Measurements from ENCODE around the gene HYAL3.
"Not testable (repeated sequence)": the region's sequence is repeated elsewhere in the genome, so short reads cannot be mapped to it uniquely, and the experiment has no call there.

Gene HYAL3

GRCh38 chr3:50312041-50312440, 12.8 kb upstream of the HYAL3 start:
- not testable (repeated sequence) for DNase-seq

DNA sequence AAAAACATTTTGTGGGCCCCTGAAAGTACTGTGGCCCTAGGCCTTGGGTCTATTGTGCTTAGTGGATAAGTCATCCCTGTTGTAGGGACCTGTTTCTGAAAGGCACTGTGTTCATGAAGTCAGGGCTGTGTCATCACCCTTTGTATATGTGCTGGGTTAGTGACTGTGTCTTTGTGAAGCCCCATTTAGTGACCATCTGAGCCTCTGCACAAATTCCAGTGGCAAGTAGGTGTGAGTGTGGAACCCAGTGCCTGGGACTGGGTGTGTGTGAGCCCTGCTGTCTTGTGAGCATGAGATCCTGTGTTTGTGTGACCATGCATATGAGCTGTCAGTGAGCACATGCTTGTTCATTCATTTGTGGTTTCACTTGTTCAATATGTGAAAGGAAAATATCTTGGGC, 5.4 kb upstream of the HYAL3 start:
- DNase-seq = no peak

DNA sequence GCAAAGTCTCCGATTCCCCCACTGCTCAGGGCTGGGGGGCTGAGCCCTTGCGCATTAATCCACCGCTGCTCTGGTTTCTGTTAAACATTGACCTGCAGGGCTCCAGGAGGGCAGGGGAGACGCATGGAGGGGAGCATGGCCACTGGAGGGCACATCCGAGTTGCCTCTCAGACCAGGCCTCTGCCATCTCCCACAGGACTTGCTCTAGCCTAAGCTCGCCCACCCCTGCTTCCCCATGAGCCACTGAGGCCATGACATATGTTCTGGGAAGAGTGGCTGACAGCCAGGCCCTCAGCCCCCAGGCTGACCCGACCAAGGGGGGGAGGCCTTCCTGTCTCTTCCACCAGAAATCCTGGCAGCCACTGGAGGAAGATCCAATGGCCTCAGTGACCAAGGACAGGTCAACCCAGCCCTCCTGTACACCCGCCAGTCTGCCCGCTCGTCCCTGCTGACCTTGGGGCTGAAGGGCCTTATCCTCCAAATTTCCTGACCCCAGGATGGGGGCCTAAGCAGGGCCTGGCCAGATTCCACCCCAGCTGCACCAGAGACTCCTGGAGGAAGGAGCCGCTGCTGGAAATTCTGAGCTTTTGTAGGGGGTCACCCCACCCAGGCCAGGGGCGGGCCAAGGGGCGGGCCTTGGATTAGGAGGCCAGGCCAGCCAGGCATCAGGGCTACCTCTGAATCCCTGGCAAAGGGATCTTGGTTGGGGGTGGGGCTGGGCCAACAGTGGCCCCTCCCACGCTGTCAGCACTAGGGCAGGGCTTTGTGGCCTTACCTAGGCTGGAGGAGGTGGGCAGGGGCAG, 4.0 kb upstream of the HYAL3 start, which contains the start of gene HYAL1:
Gene HYAL1 (minus strand): TSS at position 562 of the 803 bp plus-strand sequence. CDS start 618 bp downstream, outside the sequence.
- no peak for DNase-seq

GRCh38 chr3:50302095-50303012, 3.1 kb upstream of the HYAL3 start:
- no peak for DNase-seq

DNA sequence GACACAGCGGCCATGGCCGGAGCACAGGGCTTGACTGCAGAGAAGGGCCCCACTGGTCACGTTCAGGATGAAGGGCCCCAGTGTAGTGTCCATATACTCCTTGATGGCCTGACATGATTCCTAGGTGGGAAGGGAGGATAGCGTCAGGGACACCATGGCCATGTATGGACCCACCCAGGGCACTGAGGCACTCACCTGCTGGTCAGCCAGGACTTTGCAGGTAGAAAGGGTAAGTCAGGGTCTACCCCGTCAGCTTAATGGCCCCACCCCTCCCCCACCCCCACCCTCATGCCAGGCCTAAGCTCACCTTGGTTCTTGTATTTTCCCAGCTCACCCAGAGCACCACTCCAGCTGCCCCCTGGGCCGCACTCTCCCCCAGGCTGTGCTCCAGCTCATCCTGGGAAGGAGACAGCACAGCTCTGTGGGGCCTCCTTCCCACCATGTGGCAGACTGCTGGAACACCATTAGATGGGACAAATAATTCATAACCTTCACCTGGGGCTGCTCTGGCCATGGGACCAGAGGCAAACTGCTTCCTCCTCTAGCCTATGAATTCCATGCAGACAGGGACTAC, 1.6 kb upstream of the HYAL3 start:
- DNase-seq = no peak

- DNase-seq = no peak
Measured at GRCh38 chr3:50299929-50300680, 900 bp upstream of the HYAL3 start.

- DNase-seq = no peak
Measured at GRCh38 chr3:50299638-50299928, 378 bp upstream of the HYAL3 start.

DNA sequence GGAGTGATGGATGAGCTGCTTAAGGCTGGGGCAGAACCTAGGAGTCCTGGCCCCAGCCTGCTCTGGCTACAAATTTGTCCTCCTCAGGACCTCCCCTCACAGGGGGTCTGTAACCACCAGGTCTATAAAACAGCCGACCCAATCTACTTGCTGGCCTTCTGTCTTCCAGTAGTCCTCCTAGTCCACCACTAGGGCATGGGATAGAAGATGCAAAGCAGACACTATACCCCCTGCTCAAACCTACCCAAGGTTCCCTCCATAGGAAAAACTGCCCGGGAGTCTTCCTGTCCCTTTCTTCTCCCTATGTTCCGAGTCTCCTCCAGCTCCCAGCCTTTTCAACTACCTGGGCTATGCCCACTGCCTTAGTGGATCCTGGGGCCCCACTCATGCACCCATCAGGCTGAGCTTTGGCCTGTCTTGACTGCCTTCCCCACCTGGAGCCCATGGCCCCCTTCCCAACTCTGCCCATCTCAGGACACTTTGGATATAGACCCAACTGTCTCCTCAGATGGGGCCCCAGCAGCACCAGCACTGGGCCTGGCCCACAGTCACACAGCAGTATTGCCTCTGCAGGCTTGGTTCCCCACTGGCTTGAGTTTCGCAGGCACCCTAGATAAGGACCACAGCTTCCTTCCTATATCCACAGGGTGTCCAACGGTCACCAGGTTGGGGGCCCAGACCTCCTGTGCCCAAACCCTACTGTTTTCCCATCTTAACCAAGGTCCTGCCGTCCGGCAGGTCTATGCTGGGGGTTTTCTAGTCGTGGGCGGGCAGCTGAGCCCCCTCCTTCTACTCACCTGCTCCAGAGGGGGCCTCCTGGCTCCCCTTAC, 1.1 kb downstream of the HYAL3 start:
- no peak for DNase-seq

DNA sequence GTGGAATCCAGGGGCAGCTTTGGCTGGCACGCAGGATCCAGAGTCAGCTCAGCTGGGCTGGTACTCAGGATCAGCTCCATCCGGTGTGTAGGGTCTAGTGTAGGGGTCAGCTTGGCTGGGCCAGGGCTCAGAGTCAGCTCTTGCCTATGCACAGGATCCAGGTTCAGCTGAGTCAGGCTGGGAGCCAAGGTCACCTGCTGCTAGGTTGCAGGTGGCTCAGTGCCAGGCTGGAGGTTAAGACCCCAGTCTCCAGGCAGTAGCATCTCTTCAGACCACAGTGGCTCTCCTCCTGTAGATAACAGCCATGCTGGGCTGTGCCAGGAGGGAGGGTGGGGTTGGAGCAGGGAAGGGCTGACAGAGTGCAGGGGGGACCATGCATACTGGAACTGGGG, 1.8 kb downstream of the HYAL3 start:
- DNase-seq = no peak

- no peak for DNase-seq
Measured at GRCh38 chr3:50296721-50297383, 2.4 kb downstream of the HYAL3 start.

GRCh38 chr3:50295553-50296431, 3.4 kb downstream of the HYAL3 start:
- DNase-seq = no peak

DNA sequence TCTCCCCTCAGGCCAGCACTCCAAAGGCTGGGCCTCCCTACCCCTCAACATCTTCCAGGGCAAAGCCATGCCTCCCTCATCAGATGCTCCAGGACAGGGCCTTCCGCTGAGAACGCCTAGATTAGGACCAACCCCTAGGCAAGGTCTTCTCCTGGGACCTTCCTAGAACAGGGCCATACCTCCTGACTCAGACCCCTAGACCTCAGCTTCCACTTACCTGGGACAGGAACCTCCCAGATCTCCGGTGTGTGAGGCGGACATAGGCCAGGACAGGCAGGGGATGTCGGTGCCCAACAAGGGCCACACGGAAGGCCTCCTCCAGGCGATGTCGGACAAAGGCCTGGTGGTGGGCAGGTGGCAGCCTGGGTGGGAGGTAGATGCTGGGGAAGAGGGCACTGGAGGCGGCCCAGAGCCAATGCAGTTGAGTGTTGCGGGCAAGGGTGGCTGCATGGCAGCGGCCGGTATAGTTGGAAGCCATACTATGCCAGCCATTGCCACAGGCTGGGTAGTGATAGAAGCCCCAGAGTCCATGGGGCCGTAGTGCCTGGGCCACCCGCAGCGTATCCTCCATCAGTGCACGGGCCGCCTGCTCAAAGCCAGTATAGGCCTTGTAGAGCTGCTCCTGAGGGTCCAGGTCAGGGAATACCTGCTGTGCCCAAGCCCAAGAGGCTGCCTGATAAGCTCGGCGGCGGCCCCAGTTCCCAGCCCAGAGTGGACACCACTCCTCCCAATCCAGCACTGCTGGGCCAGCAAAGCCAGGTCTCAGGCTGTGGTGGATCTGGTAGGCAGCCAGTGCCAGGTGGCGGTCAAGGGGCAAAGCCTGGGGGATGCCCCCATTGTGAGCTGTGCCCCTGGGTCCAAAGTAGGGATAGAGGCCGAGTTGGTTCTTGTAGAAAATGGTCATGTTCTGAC, 4.5 kb downstream of the HYAL3 start:
- DNase-seq = no peak

GRCh38 chr3:50294089-50294488, 5.1 kb downstream of the HYAL3 start:
- DNase-seq = no peak

DNA sequence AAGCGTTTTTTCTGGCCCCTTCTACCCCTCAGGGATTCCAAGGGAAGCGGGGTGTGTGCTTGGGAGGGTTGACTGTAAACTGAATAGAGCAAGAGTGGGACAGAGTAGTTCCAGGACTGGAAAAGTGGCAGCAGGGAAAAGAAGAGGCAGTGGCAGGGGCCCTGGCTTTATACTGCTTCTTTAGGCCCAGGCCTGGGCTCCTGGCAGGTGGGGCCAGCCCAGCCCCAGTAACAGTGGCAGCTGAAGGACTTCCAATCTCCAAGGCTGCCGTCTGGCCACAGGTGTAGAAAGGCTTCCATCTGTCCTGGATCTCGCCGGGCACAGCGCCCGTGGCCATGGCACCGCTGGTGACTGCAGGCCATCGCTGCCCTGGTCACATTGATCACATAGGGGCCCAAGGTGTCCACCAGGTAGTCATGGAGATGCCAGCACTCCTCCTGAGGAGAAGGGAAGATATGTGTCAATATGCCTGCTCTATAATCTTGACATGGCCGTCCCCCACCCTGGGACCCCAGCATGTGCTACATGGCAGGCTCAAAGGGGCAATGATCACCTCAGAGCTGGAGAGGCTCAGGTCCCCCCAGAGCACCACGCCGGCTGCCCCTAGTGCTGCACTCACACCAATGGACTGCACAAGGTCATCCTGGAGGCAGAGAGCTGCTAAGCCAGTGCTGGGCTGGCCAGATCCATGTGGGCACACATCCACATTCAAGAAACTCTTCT, 6.0 kb downstream of the HYAL3 start:
- DNase-seq = no peak

DNA sequence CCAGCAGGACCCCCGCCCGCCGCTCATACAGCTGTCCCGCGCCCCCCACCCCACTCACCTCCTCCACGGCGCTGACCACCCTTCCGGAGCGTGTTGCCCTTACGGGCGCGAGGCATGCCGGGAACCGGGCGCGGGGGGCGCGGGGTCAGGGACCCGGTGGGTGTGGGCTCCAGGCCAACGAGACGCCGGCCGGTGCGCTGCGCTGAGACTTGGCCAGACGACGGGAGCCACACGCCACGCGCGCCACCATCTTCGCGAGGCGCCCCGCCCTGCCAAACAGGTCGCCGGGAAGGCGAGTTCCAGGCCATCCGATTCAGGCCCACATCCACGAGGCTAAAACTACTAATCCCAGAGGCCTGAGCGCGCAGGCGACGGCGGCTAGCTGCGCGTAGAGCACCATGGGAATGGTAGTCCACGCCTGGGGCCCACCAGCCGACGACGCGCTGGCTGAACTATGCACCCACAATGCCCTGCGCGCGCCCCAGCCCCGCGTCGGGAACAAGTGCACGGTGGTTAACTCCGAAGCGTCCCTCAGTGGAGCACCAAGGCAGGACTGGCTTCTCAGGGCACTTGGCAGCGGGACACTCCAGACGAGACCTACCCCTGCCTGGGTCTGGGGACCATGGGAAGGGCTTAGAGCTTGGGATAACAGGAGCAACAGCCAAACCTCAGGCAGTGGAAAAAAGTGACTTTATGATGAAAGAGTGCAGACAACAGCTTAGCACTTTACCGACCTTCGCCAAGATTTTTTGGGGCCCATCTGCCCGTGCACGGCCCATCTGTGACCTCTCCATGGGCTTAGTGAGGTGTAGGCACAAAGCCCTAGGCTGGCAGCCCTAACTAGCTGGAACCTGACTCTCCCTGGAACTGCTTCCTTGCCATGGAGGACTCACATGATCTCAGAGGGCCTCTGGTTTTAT, 6.8 kb downstream of the HYAL3 start, which contains the start of gene IFRD2:
Gene IFRD2 (minus strand): TSS at position 271 of the 920 bp plus-strand sequence. CDS start 155 bp downstream, at position 116.
- peak; percentile 92 to 97 for DNase-seq

- DNase-seq = no peak
Measured at GRCh38 chr3:50290161-50290641, 9.0 kb downstream of the HYAL3 start.

- DNase-seq = no peak
Measured at GRCh38 chr3:50289130-50289529, 10.1 kb downstream of the HYAL3 start.

All from stimulated activated CD4-positive, alpha-beta T cell treated with anti-CD3 and anti-CD28 coated beads, Interleukin-4, amount 100 ng/mL, for 4 hours (primary cell).